ENCODE measurements around the gene C19orf73.

DNA sequence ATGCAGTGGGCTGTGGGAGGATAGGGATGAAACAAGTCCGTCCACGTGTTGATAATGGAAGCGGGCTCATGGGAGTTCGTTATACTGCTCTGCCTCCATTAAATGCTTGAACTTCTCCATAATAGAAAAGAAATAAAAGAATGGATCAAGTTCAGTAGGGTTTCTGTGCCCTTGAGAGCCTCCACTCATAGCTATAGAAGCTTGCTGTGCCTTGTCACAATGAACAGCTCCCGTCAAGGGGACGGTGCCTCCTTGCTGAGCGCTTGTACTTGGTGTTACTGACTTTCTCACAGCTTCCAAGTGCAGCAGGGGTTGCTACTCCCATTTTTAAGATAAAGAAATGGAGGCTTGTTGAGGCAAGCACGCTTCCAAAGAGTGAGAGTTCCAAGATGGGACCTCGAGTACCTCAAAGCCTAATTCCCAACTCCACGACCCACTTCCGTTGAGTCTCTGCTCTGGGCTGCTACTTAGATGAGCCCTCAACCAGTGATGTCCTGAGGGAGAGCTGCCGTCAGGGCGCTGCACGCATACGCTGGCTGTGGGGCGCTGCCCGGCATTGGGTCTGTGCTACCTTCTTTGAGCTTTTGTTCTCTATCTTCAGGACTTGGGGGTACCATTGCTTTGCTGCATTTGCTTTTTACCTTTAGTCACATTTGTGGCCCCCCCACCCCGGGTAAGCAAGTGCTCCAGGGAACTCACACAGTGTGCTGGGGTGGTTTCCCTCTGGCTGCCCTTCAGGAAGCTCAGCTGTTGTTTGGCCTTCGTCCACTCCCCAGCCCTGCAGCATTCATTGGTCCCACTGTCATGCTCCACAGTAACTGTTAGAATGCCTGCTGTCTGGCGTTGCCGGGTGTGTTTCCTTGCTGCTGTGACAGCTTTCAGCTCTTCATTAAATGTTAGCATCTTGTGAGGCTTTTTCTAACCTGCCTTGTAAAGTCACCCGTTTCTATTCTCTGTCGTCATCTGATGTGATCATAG is 24.1 kb downstream of the C19orf73 start:
- TF ChIP-seq YY1 (IDR thresholded peaks at IDR 0.05; ENCODE audit: insufficient read depth, insufficient read length) (no peak), ZNF274 (IDR thresholded peaks at IDR 0.05; ENCODE audit: low read depth, low read length) (no peak), SUZ12 (IDR thresholded peaks at IDR 0.05; ENCODE audit: extremely low read depth, insufficient read depth, insufficient read length) (no peak)

Data from NT2/D1 (cell line).